HG03135 (cell line): ENCODE data around the gene PREP.

Experiments used
- ATAC-seq: cut with Tn5 transposase; IDR thresholded peaks from one replicate; pipeline ENCODE4 v1.9.1; 2021; ENCODE audit warnings: mild to moderate bottlenecking, moderate library complexity; ENCODE audit not compliant: unreplicated experiment

The PREP gene

DNA sequence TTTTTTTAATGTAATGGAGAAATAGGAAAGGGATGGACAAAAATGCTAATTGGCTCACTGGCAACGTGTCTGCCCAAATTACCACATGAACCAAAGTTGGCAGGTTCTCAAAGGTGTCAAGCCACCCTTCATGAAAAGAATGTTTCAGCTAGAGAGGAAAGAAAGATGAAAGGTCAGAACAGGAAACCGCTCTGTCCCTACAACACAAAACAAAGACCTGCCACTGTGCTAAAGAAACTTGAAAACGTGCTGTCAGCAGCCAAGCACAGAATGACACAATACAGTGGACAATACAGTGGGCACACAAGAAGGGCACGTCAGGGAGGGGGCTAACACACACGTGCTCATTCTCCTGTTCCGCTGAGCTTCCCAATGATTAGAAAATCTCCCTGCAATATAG, 4.9 kb downstream of the PREP start:
- ATAC-seq, result no peak

DNA sequence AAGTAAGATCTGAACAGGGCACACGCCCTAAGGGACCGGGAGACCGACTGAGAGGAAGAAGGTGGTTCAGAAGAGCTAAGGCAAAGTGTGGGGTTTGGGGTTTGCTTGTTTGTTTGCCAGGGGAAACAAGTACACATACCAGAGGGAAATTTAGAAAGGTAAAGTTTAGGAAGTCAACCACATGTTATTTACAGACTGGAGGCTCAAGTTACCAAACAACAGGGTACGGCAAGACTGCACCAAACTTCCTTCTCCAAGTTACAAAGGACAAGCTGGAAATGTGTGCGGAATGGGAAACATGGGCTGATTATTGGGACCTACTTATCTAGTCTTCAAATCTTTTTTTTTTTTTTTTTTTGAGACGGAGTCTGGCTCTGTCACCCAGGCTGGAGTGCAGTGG, 11.2 kb downstream of the PREP start:
- ATAC-seq, result no peak

DNA sequence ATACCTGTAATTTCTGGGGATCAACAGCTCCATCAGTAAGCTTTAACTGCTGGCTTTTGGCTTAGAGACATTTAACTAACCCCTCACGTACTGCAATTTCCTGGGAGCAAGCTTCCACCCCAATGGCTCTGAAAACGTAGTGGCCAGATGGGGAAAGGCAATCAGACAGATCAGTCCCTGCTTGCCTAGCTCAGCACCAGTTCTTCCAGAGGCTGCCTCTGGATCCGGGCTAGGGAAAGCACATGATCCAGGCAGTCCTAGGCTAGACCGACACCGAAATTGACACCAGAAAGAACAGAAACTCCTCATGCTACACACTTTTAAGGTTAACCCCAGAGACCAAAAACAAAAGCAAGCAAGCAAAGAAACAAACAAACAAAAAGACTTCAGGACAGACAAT, 13.3 kb downstream of the PREP start:
- ATAC-seq, result no peak

DNA sequence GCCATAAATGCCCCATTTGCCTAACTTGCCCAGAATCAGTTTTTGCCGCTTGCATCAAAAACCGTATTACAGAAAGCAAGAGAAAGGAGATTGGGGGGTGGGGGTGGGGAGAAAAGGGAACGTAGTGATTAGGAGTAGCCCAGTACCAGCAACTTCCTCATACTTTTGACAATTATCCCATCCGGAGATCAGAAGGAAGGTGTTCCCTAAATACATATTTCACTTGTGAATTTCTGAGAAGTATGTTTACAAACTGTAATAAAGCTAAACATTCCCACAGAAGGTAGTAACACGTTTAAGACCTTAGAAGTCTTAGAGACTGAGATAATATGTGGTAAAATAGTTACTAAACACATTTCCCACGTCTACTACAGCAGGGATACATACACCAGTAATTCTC, 14.5 kb downstream of the PREP start:
- ATAC-seq, result no peak

DNA sequence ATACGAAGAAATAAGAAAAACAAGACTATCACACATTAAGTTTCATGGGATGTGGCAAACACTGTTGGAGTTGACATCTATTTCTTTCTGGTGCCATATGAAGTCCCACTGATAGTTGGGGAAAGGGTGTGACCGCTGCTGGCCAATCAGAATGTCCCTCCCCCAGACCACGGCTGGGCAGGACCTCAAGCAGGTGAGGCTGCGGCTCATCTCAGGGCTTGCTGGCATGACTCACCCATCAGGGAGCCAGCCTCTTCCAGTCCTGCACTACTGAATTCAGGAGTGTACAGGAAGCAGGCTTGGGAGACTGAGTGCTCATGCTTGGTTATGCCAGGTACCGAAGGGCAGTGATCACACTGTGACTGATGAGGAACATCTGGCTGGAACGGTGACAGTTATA, 18.9 kb downstream of the PREP start:
- no peak for ATAC-seq

DNA sequence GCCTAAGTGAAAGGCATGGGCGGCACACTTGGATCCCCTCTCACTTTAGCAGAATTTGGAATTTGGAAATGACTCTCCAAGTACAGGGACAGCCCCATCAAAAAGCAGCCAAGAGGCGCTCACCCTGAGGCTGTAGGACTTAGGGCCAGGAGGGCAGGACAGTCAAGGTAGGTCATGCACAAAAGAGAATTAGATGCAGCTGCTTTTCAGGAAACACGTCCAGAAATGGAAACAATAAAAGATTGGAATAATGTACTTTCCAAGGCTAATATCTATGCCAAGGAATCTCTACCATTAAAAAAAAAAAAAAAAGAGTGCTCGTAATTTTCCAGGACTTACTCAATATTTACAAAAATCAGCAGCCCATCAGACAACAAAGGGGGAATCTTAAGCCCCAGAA, 19.9 kb downstream of the PREP start:
- no peak for ATAC-seq

DNA sequence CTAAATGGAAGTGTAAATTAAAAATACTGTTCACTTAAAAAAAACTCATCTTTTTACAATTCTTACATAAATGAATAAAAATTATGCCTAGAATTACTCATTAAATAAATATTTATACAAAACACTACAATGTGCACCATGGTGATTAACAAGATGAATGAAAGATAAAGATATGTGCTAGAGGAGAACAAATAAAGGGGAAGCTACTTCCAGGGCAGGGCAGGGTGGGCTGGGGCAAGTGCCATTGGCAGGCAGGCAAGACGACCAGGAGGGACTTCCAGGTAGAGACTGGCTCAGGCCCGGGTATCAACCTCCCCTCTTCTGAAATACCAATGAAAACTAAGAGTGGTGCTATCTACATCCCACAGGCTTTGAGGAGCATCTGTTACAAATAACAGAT, 20.4 kb downstream of the PREP start:
- no peak for ATAC-seq

DNA sequence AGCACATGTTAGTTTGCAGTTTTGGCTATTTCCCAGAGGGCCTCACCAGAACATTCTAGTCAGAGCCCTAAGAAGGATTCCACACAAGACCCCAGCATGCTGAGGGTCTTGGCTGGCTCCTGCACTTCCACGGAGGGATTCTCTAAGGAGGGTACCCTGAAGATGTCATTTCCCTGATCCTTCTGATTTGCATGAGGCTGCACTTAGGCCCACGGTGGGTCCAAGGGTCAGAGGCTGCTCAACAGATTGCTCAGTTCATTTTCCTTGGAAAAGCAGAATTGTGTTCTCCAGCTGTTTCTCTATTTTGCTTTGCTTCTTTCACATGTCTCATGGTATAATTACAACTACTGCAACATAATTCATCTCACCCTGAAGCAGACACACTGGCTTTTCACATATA, 22.2 kb downstream of the PREP start:
- ATAC-seq, result no peak

DNA sequence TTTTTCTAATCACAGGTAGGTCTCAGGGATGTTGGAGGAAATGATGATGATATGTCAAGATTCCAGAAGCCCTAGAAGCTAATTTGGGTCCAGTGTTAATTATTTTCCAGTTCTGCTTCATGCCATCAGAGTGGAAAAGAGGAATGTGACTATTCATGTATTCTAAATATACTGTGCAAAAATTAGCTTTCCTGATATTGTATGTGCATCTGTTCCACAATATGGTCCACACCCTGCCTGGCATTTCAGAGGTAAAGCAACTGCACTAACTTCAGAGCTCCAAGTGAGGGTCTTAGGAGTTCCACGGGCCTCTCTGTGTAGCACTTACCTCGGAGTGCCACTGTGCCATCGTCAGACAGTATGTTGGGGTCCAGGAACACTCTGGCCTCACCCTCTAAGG, 27.1 kb downstream of the PREP start:
- ATAC-seq, result no peak

DNA sequence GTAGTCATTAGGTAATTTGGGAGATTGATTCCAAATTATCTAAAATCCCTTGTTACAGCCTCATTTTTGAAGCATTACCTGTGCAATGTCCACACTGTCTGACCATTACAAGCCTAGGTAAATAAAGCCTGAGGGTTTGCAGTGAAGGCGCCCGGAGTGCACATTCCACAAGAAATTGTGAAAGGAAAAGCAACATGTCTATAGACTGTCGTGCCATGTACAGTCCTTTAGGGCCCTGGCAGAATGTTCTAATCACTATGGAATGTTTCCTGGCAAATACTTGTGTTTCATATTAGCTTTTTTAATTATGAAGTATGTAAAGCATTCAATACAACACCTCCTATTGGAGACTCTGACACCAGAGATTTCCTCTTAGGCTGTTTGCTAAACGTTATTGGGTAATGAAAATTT, 28.9 kb downstream of the PREP start:
- ATAC-seq, result no peak

DNA sequence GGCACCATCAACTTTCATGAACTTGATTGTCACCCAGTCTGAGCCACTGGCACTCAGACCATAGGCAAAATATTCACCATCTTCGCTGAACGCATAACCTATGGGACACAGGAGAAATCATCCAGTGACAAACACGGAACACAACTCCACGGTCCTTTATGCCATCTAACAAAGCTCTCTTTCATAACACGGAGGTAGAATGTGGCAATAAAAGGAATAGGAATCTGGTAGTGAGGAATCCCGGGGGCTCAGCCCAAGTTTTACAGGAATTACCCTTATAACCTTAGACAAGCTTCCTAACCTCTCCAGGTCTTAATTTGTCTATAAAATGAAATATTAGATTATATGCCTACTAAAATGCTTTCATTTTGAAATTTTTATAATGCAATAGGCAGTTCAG, 29.4 kb downstream of the PREP start:
- no peak for ATAC-seq

DNA sequence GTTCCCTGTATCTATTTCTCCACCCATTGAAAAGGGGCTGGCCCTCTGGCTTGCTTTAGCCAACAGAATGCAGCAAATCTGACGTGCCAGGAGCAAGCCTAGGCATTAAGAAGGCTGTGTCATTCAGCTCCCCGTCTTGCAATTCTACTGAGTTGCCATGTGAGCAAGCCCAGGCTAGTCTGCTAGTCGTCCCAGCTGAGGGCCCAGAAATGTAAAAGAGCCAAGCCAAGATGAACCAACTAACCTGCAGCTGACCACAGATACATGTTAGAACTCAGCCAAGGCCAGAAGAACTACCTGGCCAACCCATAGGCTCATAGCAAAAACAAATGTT, 30.1 kb downstream of the PREP start:
- ATAC-seq, result no peak

DNA sequence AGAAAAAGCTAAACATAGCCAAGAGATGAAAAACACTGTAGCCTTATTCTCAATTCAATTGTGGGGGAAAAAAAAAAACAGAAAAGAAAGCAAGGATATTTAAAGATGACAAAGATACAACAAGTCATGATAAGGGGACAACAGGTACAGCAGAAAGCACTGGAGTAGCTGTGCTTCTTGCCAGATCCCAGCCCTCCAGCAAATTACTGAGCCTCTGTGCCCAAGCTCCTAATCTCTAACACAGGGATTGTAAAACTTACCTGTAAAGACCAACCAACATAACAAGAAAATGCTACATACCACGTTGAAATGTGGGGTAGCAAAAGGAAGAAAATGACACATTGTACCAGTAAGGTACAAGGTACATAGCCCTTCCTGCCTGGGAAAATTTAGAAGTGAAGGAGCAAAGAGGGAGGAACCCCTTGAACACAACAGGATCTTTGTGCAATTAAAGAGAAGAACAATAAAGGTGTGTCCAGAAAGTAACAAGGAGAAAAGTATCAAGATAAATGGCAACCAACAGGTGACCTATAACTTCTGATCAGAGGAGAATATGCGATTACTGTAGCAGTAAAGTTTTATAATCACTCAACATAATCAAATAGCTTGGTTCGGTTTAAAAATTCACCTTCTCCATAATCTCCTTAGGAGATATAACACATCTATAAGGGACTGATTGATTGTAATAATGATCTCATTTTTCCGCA, 30.6 kb downstream of the PREP start:
- no peak for ATAC-seq

DNA sequence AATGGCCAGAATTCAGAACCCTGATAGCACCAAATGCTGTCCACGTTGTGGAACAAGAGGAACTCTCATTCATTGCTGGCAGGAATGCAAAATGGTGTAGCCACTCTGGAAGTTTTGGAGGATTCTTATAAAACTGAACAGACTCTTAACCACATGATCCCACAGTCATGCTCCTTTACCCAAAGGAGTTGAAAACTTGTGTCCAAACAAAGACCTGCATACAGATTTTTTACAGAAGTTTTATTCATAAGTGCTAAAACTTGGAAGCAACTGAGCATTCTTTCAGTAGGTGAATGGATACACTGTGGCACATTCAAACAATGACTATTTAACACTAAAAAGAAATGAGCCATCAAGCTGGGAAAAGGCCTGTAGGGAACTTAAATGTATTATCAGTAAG, 32.5 kb downstream of the PREP start:
- no peak for ATAC-seq

DNA sequence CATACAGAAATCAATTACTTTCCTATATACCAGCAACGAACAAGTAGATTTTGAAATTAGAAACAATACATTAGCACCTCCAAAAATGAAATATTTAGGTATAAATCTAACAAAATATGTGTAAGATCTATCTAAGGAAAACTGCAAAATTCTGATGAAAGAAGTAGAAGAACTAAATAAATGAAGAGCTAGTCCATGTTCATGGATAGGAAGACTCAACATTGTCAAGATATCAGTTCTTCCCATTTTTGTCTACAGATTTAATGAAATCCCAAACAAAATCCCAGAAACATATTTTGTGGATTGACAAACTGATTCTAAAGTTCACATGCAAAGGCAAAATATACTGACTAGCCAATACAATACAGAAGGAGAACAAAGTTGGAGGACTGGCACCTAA, 33.7 kb downstream of the PREP start:
- no peak for ATAC-seq

DNA sequence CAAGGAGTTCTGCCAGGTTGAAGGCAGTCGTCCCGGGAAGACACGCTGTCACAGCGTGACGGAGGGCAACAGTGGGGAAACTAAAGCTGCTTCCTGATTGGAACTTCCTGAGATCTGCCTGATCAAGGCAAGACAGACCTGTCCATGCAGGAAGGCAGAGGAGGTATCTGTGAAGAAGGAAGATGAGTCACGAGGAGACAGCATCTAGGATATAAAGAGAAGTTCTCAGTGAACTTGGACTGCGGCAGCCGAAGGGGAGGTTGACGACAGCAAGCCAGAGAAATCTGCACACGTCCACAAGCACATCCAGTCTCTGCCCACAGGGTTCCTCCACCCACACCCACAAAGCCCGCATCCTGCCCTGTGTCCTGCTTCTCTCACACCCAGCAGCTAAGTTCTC, 38.6 kb downstream of the PREP start:
- ATAC-seq, result no peak

DNA sequence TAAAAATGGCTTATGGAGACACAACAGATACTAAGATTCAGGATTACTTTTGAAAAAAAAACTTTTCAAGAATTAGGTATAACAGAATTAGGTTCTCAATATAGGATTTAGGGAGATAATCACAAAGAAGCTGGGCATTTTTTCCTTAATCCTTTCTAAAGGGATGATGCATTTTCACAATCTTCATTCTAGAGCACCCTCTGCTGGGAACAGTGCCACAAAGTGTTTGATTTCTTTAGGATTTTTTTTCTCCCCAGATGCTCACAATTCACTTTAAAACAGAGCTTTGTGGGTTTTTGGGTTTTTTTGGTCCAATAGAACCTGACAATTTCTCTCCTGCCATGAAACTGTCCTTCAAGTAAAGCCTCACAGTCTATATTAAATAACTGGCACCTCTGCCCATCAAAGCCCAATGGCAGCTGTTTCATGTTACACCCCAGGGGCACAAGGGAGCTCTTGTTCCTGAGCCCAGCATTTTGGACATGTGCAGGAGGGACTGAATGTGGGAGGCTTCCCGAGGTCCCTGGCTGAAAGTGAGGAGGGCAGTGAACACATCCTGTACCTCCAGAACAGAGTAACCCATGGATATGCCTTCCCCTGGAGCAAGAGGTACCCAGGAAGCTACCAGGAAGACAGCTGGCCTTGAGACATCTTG, 39.7 kb downstream of the PREP start:
- ATAC-seq, result no peak

DNA sequence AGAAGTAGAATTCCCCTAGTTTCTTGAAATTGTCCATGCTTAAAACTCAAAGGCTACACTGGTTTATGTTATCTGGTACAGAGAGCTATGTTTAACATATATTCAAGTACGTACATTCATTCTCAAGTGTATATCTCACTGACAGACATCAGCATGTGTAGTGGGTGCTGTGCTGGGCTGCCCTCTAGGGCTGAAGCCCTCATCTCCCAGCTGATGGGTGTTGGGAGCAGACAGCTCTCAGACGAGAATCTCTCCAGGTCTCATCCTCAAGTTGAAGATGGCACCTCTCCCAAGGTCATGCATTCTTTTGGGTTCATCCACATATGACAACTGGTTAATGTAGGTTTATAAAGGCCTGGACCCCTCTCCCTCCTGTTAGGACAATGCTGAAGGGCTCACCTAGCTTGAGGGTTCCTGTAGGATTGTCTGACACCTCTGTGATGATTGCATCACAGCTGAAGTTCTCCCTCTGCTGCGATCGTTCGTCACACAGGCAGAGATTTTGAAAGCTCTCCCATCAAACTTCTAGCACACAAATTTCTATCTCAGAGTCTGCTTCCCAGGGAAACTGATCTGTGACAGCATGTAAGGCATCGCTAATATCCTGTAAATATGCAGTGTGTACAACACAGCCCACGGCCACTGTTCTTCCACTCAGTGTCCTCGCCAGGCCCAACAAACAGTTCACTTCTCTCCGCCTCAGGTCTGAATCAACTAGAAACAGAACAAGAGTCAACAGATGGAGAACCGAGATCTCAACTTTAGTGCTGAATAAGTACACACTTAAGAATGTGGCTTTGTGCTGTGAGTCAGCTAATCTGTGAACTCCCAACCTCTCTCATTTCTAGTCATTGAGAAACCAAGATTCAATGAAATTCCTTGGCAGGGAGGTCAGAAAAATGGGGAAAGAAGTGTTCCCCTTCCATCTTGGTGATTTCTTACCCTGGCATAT, 43.2 kb downstream of the PREP start:
- ATAC-seq, result no peak

DNA sequence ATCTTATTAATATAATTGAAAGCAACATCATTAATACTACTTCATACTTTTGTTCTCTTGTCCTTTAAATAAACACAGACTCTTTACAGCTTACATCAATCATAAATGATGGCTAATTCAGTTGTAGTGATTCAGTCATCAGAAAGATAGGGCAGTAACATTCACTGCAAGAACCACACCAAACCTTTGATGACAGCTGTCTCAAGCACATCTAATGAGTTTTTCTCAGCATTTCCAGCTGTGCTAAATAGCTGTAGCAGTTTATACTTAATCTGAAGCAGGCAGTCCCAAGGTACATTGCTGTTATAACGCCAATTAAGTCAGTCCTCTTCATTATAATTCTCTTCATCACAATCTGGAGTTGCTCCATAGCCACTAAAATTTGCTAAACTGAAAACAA, 45.7 kb downstream of the PREP start:
- ATAC-seq, result no peak

DNA sequence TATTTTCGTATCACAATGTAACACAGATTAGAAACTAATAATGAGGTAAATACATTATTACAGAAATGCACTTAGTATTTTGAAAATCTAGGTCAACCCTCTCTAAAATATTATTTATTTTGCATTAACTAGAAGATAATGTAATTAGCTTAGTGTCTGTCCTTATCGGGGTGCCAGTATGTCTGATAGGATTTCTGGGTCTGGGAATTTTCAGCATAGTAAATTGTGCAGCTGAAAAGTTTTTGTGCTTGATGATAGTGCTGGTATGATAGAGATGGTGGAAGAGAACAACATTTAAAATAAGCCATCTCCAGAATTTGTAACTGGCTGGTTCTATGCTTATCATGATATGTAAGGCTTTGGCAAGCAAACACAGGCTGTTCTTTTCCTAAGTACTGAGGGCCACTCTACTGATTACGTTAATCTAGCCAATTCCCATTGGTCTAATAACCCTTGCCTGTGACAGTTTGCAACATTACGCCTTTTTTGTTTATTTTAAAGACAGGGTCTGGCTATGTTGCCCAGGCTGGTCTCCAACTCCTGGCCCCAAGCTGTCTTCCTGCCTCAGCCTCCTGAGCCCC, 50.8 kb downstream of the PREP start:
- no peak for ATAC-seq

DNA sequence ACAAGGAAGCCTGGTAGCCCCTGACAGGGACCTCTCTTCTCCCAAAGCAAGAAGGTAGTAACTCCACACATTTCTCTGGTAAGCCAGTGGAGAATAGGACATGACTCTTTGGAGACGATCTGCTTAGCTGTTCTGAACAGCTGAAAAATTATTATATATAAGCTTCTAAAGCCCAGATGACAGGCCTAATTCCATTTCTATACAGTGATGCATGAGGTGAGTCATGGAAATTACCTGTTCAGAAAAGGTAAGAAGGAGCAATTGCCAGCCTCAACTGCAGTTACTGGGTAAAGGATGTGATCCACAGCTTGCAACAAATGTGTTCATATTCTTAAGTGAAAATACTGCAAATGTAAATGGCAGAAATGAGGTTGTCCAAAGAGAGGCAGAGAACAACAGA, 54.0 kb downstream of the PREP start:
- no peak for ATAC-seq

DNA sequence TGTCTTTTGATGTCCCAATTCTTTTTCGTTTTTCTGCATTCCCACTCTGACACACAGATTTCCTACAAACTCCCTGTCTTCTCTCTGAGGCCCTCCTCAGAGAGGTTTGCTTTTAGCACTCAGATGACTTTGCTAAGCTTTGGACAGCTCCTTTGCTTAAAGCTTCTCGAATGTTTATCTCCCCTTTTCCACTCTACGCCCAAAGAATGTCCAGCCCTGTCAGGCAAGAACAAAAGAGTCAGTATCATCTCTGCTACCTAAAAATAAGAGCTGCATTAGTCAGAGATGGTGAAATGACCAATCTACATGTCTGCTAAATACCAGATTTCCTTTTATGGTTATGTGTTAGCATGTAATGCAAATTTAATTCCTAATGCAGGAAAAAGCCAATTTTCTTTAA, 56.8 kb downstream of the PREP start:
- ATAC-seq, result no peak
